Activated CD4-positive, CD25-positive, alpha-beta regulatory T cell (primary cell): ENCODE data around the gene TNFAIP2.

ENCODE experiments used
- DNase-seq, 4 experiments: peaks; one replicate each; lab custom pipeline; 2025; lab: John Stamatoyannopoulos, UW

The TNFAIP2 gene

GRCh38 chr14:103121846-103122584 lies 1.2 kb upstream of the TNFAIP2 start:
- no peak for DNase-seq

GRCh38 chr14:103122585-103122946 lies 695 bp upstream of the TNFAIP2 start:
- DNase-seq, result no peak

- no peak for DNase-seq
Measured at GRCh38 chr14:103123634-103124500, 606 bp downstream of the TNFAIP2 start.

- no peak for DNase-seq
Measured at GRCh38 chr14:103124501-103125001, 1.3 kb downstream of the TNFAIP2 start.

GRCh38 chr14:103125098-103126070 lies 2.1 kb downstream of the TNFAIP2 start:
- DNase-seq, result no peak

GRCh38 chr14:103126088-103126872 lies 3.0 kb downstream of the TNFAIP2 start:
- DNase-seq, result no peak

- DNase-seq, result no peak
Measured at GRCh38 chr14:103126873-103127304, 3.6 kb downstream of the TNFAIP2 start.

- DNase-seq, result no peak
Measured at GRCh38 chr14:103127356-103127755, 4.1 kb downstream of the TNFAIP2 start.

- DNase-seq, result no peak
Measured at GRCh38 chr14:103127861-103128598, 4.8 kb downstream of the TNFAIP2 start.

- no peak for DNase-seq
Measured at GRCh38 chr14:103128631-103129300, 5.5 kb downstream of the TNFAIP2 start.

GRCh38 chr14:103129301-103130016 lies 6.2 kb downstream of the TNFAIP2 start:
- no peak for DNase-seq

GRCh38 chr14:103130017-103130764 lies 6.9 kb downstream of the TNFAIP2 start:
- DNase-seq, result no peak

- DNase-seq, result no peak
Measured at GRCh38 chr14:103130965-103131364, 7.7 kb downstream of the TNFAIP2 start.

- no peak for DNase-seq
Measured at GRCh38 chr14:103131580-103131979, 8.3 kb downstream of the TNFAIP2 start.

GRCh38 chr14:103132381-103133209 lies 9.3 kb downstream of the TNFAIP2 start:
- no peak for DNase-seq

- no peak for DNase-seq
Measured at GRCh38 chr14:103133210-103134140, 10.2 kb downstream of the TNFAIP2 start.
